Muscle layer of duodenum (tissue), 2 donors: Measurements from ENCODE around the gene KRT8.
A peak's percentile ranks its signal among the peaks of the same experiment; 100 is the strongest.
"Not testable (repeated sequence)": the region's sequence is repeated elsewhere in the genome, so short reads cannot be mapped to it uniquely, and the experiment has no call there.

Source experiments
- H3K27ac ChIP-seq: one replicate; pipeline ENCODE4 v1.7.0; 2013; ENCODE audit warnings: mild to moderate bottlenecking, low read length
- H3K27me3 ChIP-seq: one replicate; pipeline ENCODE4 v1.7.0; 2013; ENCODE audit warnings: low read depth, mild to moderate bottlenecking, control low read depth, low read length
- H3K36me3 ChIP-seq, 2 donors: one replicate each; pipeline ENCODE4 v1.7.0; 2013; ENCODE audit warnings: low read length in 2 of 2, control low read depth in 1 of 2, mild to moderate bottlenecking in 1 of 2; ENCODE audit not compliant: insufficient read depth in 2 of 2, control insufficient read depth in 1 of 2
- H3K4me1 ChIP-seq, 2 donors: one replicate each; pipeline ENCODE4 v1.7.0; 2013; ENCODE audit warnings: low read length in 2 of 2, mild to moderate bottlenecking in 2 of 2, control low read depth in 1 of 2, moderate library complexity in 1 of 2; ENCODE audit not compliant: insufficient read depth in 2 of 2, control insufficient read depth in 1 of 2
- H3K4me3 ChIP-seq, 2 donors: one replicate each; pipeline ENCODE4 v1.7.0; 2013; ENCODE audit warnings: low read length in 2 of 2, low read depth in 1 of 2, mild to moderate bottlenecking in 1 of 2
- H3K9me3 ChIP-seq, 2 donors: one replicate each; pipeline ENCODE4 v1.7.0; 2013; ENCODE audit warnings: low read length in 2 of 2, control low read depth in 1 of 2, mild to moderate bottlenecking in 1 of 2; ENCODE audit not compliant: control insufficient read depth in 1 of 2
- donor health status: healthy.

Gene KRT8

GRCh38 chr12:52899338-52900035, 5.4 kb downstream of the KRT8 start:
- H3K27ac ChIP-seq: peak overlapping the region; percentile 23
- no peaks in the 10 kb centered on the region for H3K9me3 ChIP-seq
- H3K4me3 ChIP-seq: no peak overlapping the region
- H3K4me1 ChIP-seq: peaks cover 0 to 4% of the 10 kb centered on the region in 2 donors
- H3K36me3 ChIP-seq: peaks cover 0 to 14% of the 10 kb centered on the region in 2 donors
- H3K27me3 ChIP-seq: no peaks in the 10 kb centered on the region

GRCh38 chr12:52896190-52897100, 8.4 kb downstream of the KRT8 start:
- Histone ChIP-seq H3K4me1 (no peaks in the 10 kb centered on the region), H3K9me3 (no peaks in the 10 kb centered on the region), H3K36me3 (peaks cover 0 to 14% of the 10 kb centered on the region in 2 donors), H3K4me3 (no peak overlapping the region), H3K27me3 (no peaks in the 10 kb centered on the region), H3K27ac (peak overlapping the region; percentile 56)

- peak overlapping the region; percentile 56 for H3K27ac ChIP-seq
- H3K4me1 ChIP-seq: no peaks in the 10 kb centered on the region
- no peaks in the 10 kb centered on the region for H3K27me3 ChIP-seq
- peaks cover 0 to 8% of the 10 kb centered on the region in 2 donors for H3K36me3 ChIP-seq
- H3K9me3 ChIP-seq: no peaks in the 10 kb centered on the region
- H3K4me3 ChIP-seq: no peak overlapping the region
Measured at GRCh38 chr12:52895726-52896189, 9.1 kb downstream of the KRT8 start.

GRCh38 chr12:52892974-52893373, 11.9 kb downstream of the KRT8 start:
- Histone ChIP-seq H3K36me3 (no peaks in the 10 kb centered on the region), H3K27me3 (no peaks in the 10 kb centered on the region), H3K4me1 (no peaks in the 10 kb centered on the region), H3K27ac (no peak overlapping the region), H3K9me3 (no peaks in the 10 kb centered on the region), H3K4me3 (no peak overlapping the region)

GRCh38 chr12:52892207-52892852, 12.5 kb downstream of the KRT8 start:
- H3K27ac ChIP-seq: no peak overlapping the region
- no peak overlapping the region for H3K4me3 ChIP-seq
- no peaks in the 10 kb centered on the region for H3K9me3 ChIP-seq
- no peaks in the 10 kb centered on the region for H3K4me1 ChIP-seq
- no peaks in the 10 kb centered on the region for H3K36me3 ChIP-seq
- no peaks in the 10 kb centered on the region for H3K27me3 ChIP-seq

- no peak overlapping the region for H3K4me3 ChIP-seq
- no peak overlapping the region for H3K27ac ChIP-seq
- no peaks in the 10 kb centered on the region for H3K4me1 ChIP-seq
- H3K36me3 ChIP-seq: no peaks in the 10 kb centered on the region
- no peaks in the 10 kb centered on the region for H3K9me3 ChIP-seq
- no peaks in the 10 kb centered on the region for H3K27me3 ChIP-seq
Measured at GRCh38 chr12:52891044-52891443, 13.8 kb downstream of the KRT8 start.

GRCh38 chr12:52890417-52890816, 14.5 kb downstream of the KRT8 start:
- no peaks in the 10 kb centered on the region for H3K9me3 ChIP-seq
- H3K27ac ChIP-seq: no peak overlapping the region
- H3K4me1 ChIP-seq: no peaks in the 10 kb centered on the region
- H3K27me3 ChIP-seq: no peaks in the 10 kb centered on the region
- H3K4me3 ChIP-seq: no peak overlapping the region
- H3K36me3 ChIP-seq: no peaks in the 10 kb centered on the region

- H3K4me3 ChIP-seq: no peak overlapping the region
- H3K27me3 ChIP-seq: no peaks in the 10 kb centered on the region
- no peak overlapping the region for H3K27ac ChIP-seq
- H3K4me1 ChIP-seq: peaks cover 0 to 2% of the 10 kb centered on the region in 2 donors
- H3K36me3 ChIP-seq: no peaks in the 10 kb centered on the region
- H3K9me3 ChIP-seq: no peaks in the 10 kb centered on the region
Measured at GRCh38 chr12:52884526-52885293, 20.2 kb downstream of the KRT8 start.

- H3K36me3 ChIP-seq, H3K27me3 ChIP-seq, H3K27ac ChIP-seq, H3K9me3 ChIP-seq, H3K4me3 ChIP-seq: not testable (repeated sequence)
- peaks cover 0 to 15% of the 10 kb centered on the region in 2 donors for H3K4me1 ChIP-seq
Measured at GRCh38 chr12:52880499-52880898, 24.4 kb downstream of the KRT8 start.

- Histone ChIP-seq H3K27me3 (no peaks in the 10 kb centered on the region), H3K9me3 (no peaks in the 10 kb centered on the region), H3K4me1 (peaks cover 4 to 15% of the 10 kb centered on the region in 2 donors), H3K27ac (no peak overlapping the region), H3K36me3 (no peaks in the 10 kb centered on the region), H3K4me3 (no peak overlapping the region)
Measured at GRCh38 chr12:52879394-52880351, 25.2 kb downstream of the KRT8 start.
